ENCODE results near the gene CDH1.

CDH1 gene

GRCh38 chr16:68866933-68867332, 129.8 kb downstream of the CDH1 start:
- no peak for DNase-seq

DNA sequence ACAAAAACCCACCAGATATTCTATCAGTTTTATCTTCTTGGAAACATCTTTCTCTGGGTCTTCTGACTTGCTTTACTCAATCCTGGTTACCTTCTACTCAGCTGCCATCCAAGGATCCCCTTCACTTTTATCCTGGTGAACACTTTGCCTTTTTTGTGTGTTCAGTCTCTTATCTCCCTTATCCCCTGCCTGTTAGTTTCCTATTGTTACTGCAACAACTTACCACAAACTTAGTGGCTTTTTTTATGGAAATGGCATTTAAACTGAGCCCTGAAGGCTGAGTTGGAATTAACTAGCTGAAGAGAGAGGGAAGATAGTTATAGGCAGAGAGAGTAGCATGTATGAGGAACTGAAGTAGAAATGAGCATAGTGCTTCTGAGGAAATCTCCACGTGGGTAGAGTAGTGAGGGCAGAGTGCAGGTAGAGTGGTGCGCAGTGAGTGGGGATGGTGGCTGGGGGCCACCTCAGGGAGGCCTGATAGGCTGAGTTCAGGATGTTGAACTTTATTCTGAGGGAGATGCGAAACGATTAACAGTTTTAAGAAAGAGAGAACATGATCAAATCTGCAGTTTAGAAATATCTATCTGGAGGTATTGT, 132.5 kb downstream of the CDH1 start:
- DNase-seq: no peak

DNA sequence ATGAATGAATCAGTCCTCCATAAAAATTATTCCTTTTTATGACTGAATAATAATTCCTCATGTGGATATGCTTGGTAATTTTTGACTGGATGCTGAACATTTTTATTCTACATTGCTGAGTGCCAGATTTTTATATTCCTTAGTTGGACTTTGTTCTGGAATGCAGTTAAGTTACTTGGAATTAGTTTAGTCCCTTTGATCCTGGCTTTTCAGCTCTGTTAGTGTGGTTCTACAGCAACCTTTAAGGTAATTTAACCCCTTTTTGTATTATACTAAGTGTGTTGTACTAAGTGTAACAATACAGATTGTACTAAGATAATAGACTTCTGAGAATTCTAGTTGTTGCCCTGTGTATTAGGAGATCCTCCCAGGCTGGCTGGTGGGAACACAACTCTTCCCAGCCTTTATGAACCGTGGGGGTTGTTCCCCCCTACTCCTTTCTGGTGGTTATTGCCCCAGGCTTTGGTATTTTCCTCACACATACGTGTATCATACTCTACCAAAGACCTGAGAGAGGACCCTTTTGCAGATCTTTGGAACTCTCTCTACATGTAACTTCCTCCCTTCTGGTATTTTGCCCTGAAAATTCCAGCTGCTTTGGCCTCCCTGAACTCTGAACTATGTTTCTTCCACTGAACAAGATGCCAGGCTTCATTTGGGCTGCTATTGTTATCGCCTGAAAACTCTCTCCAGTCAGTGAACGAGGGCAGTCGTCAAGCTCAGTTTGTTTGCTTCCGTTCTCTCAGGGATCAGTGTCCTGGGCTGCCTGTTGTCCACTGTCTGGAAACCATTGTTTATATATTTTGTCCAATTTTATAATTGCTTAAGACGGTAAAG, 136.8 kb downstream of the CDH1 start:
- no peak for DNase-seq

- DNase-seq: no peak
Observed at GRCh38 chr16:68875871-68876270, 138.8 kb downstream of the CDH1 start.

- DNase-seq: no peak
Observed at GRCh38 chr16:68883685-68884084, 146.6 kb downstream of the CDH1 start.

DNA sequence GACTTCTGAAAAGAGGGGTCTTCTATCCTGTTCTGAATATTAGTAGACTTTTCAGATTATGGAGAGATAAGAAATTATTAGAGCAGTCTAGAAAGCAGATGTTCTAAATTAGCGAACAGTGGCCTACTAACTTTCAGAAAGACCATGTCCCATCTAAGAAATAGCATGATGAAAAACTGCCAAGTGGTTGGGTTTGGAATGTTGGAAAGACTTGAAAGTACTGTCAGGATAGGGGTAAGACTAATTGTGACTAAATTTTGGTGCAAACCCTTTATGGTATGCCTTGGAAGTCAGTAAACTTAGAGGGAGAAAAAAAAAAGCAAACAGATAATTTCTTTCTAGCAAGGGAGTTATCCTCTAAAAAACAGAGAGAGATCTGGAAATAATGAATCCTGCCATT, 147.3 kb downstream of the CDH1 start:
- DNase-seq: no peak

Measured in bone marrow (tissue), 2 donors.